Heart right ventricle (tissue), 16 donors: ENCODE data around the gene LEFTY1. TPM values are rescaled to one million over a fixed set of nuclear protein-coding genes. Genes with fewer than 3 reads are reported as not detected.

Experiments used
- ATAC-seq, 8 donors: fragments of 200-7000 bp; cut with Tn5 transposase; one replicate each; pipeline ENCODE4 v1.9.1; 2020; ENCODE audit warnings: mild to moderate bottlenecking in 8 of 8, moderate library complexity in 8 of 8, moderate number of reproducible peaks in 1 of 8
- DNase-seq, 2 donors: peaks; one replicate each; pipeline ENCODE4 v3.0.0-alpha.2; 2020
- H3K27ac ChIP-seq, 10 donors: fragments of 200-600 bp; sonication (generic) in 2 of 10; one replicate each; pipeline versions ENCODE4 v1.5.0 to v1.8.0; 2020 to 2022; ENCODE audit warnings: mild to moderate bottlenecking in 3 of 10
- H3K27me3 ChIP-seq, 7 donors: fragments of 200-600 bp; one replicate each; pipeline ENCODE4 v1.8.0; 2021 to 2022; ENCODE audit warnings: mild to moderate bottlenecking in 2 of 7
- H3K36me3 ChIP-seq, 9 donors: fragments of 200-600 bp; sonication (generic) in 1 of 9; one replicate each; pipeline versions ENCODE4 v1.5.0 to v1.8.0; 2020 to 2022; ENCODE audit warnings: mild to moderate bottlenecking in 2 of 9
- H3K4me1 ChIP-seq, 9 donors: fragments of 200-600 bp; sonication (generic) in 1 of 9; one replicate each; pipeline versions ENCODE4 v1.5.0 to v1.8.0; 2020 to 2022; ENCODE audit warnings: mild to moderate bottlenecking in 4 of 9
- H3K4me3 ChIP-seq, 10 donors: fragments of 200-600 bp; sonication (generic) in 2 of 10; one replicate each; pipeline versions ENCODE4 v1.5.0 to v1.8.0; 2020 to 2022; ENCODE audit warnings: mild to moderate bottlenecking in 7 of 10, moderate library complexity in 2 of 10
- H3K9me3 ChIP-seq, 11 donors: fragments of 200-600 bp in 10 of 11; sonication (generic) in 2 of 11; one replicate each; pipeline versions ENCODE4 v1.5.0 to v1.8.0; 2013 to 2022; ENCODE audit warnings: mild to moderate bottlenecking in 2 of 11, control low read depth in 1 of 11, moderate library complexity in 1 of 11
- WGBS, 2 donors: extraction: QIAGEN DNeasy Blood & Tissue Kit; methylation state at CpG; one replicate each; pipeline ENCODE4 v1.1.7; 2013; ENCODE audit warnings: inconsistent platforms in 1 of 2; 5-methylcytosine and 5-hydroxymethylcytosine counted together
- intact Hi-C, 10 donors: fragments of 100-400 bp; cut with DNase I; formaldehyde crosslinking; loops; one replicate each; pipeline versions ENCODE4 v1.11.1 to v1.14.2; 2022
- polyA plus RNA-seq, 2 donors: library from polyadenylated mRNA; stranded (reverse); fragments of 200-250 nt; gene quantifications; one replicate each; pipeline ENCODE4 v1.2.3, GENCODE V29; 2013
- total RNA-seq, 10 donors: library from RNA; stranded (reverse); fragmentation: NEBNext Ultra II Directional in 3 of 10; extraction: Animal tissue kit (Norgen Biotek cat#: 25700) in 3 of 10; gene quantifications; one replicate each; pipeline versions ENCODE4 v1.2.1 to v1.2.4, GENCODE V29; 2021 to 2023
- TF ChIP-seq, protein P1 (sequence below), 9 donors: fragments of 200-600 bp; sonication (generic) in 2 of 9; IDR thresholded peaks; one replicate each; pipeline versions ENCODE4 v1.5.0 to v1.8.0; 2021 to 2022; ENCODE audit warnings: antibody characterized with exemption in 9 of 9, mild to moderate bottlenecking in 5 of 9, moderate library complexity in 1 of 9
- donor health status: Arrhythmogenic right ventricular cardiomyopathy.
- donor health status: ischemic (EF 13 %, LVEDD 7.1; RV severe dilation, severe dysfunction).
- donor health status: healthy with polysubstance abuse.
- donor health status: DM: no; HTN: yes; CAD: no.
- donor health status: DM: no; HTN: no; CAD: no.
- donor health status: ischemic (EF 25% LVEDD 6.9; RV normal size, moderate dysfunction).
- donor health status: ischemic (EF 25% LVEDD 5.7; RV mildly dilated, moderate dysfunction).
- donor health status: healthy.
- donor health status: DM: yes; HTN: yes; CAD: no.
- donor health status: Ischemic cardiomyopathy.
- donor health status: ischemic (EF 35%, LVEDD 5.7; RV mildly dilated, moderate dysfunction).
- donor health status: nonischemic (EF 11% LVEDD 7.7; RV severe dilation, severe dysfunction).
- donor health status: DM: yes; HTN: yes; CAD: no.
- donor health status: PGD.
- donor health status: ischemic (EF 29% LVEDD 5.4; RV normal size, mild dysfunction).
- donor health status: nonischemic (EF 23%, LVEDD 6.1; RV moderate dilation, normal function).

The LEFTY1 gene
- total and polyA plus RNA-seq, 12 donors = 0.15 to 0.77 (median 0.25) TPM; not detected in 3

GRCh38 chr1:225845571-225846259 is 43.2 kb downstream of the LEFTY1 start:
- Histone ChIP-seq H3K4me3 (no peak overlapping the region), H3K4me1 (peaks cover 0 to 40% (median 17%) of the 10 kb centered on the region in 9 donors), H3K36me3 (peaks cover 0 to 95% (median 14%) of the 10 kb centered on the region in 9 donors), H3K9me3 (no peaks in the 10 kb centered on the region), H3K27ac (peak overlapping the region in 6 of 10 donors; percentile 12 to 38 (median 24)), H3K27me3 (no peaks in the 10 kb centered on the region)
- 68 to 71% methylated on average over 13 of the region's 13 CpGs for whole genome bisulfite sequencing, 2 donors
- ATAC-seq (peak; percentile 77 to 88 (median 81)), DNase-seq (peak; percentile 78 to 81)
- intact Hi-C loops = loop anchor here (1.0 to 10.0 kb wide), 7 partner anchors 33 to 373 kb away; partner anchors contain the start of genes SRP9 (in 8 of the 10) and EPHX1 (in 4 of the 10)
- TF ChIP-seq, protein P1, sequence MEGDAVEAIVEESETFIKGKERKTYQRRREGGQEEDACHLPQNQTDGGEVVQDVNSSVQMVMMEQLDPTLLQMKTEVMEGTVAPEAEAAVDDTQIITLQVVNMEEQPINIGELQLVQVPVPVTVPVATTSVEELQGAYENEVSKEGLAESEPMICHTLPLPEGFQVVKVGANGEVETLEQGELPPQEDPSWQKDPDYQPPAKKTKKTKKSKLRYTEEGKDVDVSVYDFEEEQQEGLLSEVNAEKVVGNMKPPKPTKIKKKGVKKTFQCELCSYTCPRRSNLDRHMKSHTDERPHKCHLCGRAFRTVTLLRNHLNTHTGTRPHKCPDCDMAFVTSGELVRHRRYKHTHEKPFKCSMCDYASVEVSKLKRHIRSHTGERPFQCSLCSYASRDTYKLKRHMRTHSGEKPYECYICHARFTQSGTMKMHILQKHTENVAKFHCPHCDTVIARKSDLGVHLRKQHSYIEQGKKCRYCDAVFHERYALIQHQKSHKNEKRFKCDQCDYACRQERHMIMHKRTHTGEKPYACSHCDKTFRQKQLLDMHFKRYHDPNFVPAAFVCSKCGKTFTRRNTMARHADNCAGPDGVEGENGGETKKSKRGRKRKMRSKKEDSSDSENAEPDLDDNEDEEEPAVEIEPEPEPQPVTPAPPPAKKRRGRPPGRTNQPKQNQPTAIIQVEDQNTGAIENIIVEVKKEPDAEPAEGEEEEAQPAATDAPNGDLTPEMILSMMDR (IDR thresholded peaks at IDR 0.05) = peak; percentile 57 to 81 (median 75)

- no peaks in the 10 kb centered on the region for H3K27me3 ChIP-seq
- H3K4me3 ChIP-seq = no peak overlapping the region
- DNase-seq (no peak), ATAC-seq (no peak)
- TF ChIP-seq, protein P1 (IDR thresholded peaks at IDR 0.05) = no peak
- intact Hi-C loops = loop anchor here (1.0 to 10.0 kb wide), 7 partner anchors 33 to 373 kb away; partner anchors contain the start of genes SRP9 (in 8 of the 10) and EPHX1 (in 4 of the 10)
- H3K4me1 ChIP-seq = peaks cover 0 to 37% (median 17%) of the 10 kb centered on the region in 9 donors
- H3K27ac ChIP-seq = peak overlapping the region in 4 of 10 donors; percentile 7 to 38 (median 21)
- H3K36me3 ChIP-seq = peaks cover 0 to 96% (median 17%) of the 10 kb centered on the region in 9 donors
- 92% methylated on average over 14 of the region's 14 CpGs for WGBS, 2 donors
- no peaks in the 10 kb centered on the region for H3K9me3 ChIP-seq
These were observed 43.8 kb downstream of the LEFTY1 start for GRCh38 chr1:225845097-225845496.

- Histone ChIP-seq H3K9me3 (no peaks in the 10 kb centered on the region), H3K4me3 (no peak overlapping the region), H3K4me1 (peaks cover 0 to 30% (median 12%) of the 10 kb centered on the region in 9 donors), H3K27me3 (no peaks in the 10 kb centered on the region), H3K36me3 (peaks cover 0 to 99% (median 24%) of the 10 kb centered on the region in 9 donors), H3K27ac (peak overlapping the region in 1 of 10 donors; percentile 7)
- DNase-seq (no peak), ATAC-seq (peak in 1 of 8 donors; percentile 4)
- intact Hi-C loops = loop anchor here (1.0 to 10.0 kb wide), 7 partner anchors 32 to 372 kb away; partner anchors contain the start of genes SRP9 (in 8 of the 10) and EPHX1 (in 4 of the 10)
- TF ChIP-seq, protein P1 (IDR thresholded peaks at IDR 0.05) = no peak
- WGBS, 2 donors = 85 to 90% methylated on average over 18 of the region's 18 CpGs
These were observed 44.5 kb downstream of the LEFTY1 start for GRCh38 chr1:225844236-225845061.

DNA sequence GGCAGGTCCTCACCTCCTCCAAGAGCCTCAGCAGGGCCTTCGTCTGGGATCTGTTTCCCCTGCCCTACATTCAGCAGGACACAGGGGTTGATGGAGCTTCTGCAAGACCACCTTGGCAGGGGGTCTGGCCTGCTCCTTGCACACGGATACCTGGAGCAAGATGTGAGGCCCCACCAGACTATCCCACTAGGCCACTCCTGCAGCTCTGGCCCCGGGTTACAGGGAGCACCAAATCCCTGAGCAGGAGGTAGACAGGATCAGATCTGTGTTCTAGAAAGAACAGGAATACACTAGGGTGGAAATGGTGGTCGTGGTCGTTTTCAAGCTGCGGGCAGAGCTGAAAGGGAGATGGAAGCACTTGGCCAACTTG is 45.5 kb downstream of the LEFTY1 start:
- 82 to 86% methylated on average over 6 of the region's 6 CpGs for WGBS, 2 donors
- TF ChIP-seq, protein P1 (IDR thresholded peaks at IDR 0.05) = no peak
- Histone ChIP-seq H3K27me3 (no peaks in the 10 kb centered on the region), H3K9me3 (no peaks in the 10 kb centered on the region), H3K4me1 (peaks cover 0 to 22% (median 7%) of the 10 kb centered on the region in 9 donors), H3K4me3 (no peak overlapping the region), H3K27ac (no peak overlapping the region), H3K36me3 (peaks cover 0 to 98% (median 26%) of the 10 kb centered on the region in 9 donors)
- intact Hi-C loops = loop anchor here in 4 of 10 donors (2.0 to 10.0 kb wide), 4 partner anchors 33 to 369 kb away; partner anchors contain the start of genes EPHX1 (in 1 of the 4) and SRP9 (in 1 of the 4)
- no peak for ATAC-seq
- DNase-seq = no peak
